ENCODE measurements around the gene TRAPPC6A.

- TF ChIP-seq CEBPB (IDR thresholded peaks at IDR 0.05) = no peak
- no peak for TF ChIP-seq EP300 (IDR thresholded peaks at IDR 0.05; ENCODE audit: borderline replicate concordance)
- no peak for TF ChIP-seq FOXM1 (IDR thresholded peaks at IDR 0.05; ENCODE audit: borderline replicate concordance, low read depth)
- TF ChIP-seq, protein P1, sequence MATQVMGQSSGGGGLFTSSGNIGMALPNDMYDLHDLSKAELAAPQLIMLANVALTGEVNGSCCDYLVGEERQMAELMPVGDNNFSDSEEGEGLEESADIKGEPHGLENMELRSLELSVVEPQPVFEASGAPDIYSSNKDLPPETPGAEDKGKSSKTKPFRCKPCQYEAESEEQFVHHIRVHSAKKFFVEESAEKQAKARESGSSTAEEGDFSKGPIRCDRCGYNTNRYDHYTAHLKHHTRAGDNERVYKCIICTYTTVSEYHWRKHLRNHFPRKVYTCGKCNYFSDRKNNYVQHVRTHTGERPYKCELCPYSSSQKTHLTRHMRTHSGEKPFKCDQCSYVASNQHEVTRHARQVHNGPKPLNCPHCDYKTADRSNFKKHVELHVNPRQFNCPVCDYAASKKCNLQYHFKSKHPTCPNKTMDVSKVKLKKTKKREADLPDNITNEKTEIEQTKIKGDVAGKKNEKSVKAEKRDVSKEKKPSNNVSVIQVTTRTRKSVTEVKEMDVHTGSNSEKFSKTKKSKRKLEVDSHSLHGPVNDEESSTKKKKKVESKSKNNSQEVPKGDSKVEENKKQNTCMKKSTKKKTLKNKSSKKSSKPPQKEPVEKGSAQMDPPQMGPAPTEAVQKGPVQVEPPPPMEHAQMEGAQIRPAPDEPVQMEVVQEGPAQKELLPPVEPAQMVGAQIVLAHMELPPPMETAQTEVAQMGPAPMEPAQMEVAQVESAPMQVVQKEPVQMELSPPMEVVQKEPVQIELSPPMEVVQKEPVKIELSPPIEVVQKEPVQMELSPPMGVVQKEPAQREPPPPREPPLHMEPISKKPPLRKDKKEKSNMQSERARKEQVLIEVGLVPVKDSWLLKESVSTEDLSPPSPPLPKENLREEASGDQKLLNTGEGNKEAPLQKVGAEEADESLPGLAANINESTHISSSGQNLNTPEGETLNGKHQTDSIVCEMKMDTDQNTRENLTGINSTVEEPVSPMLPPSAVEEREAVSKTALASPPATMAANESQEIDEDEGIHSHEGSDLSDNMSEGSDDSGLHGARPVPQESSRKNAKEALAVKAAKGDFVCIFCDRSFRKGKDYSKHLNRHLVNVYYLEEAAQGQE (IDR thresholded peaks at IDR 0.05; ENCODE audit: low read depth) = no peak
- no peak for TF ChIP-seq TAF1 (IDR thresholded peaks at IDR 0.05; ENCODE audit: low read depth)
- no peak for TF ChIP-seq EGR1 (IDR thresholded peaks at IDR 0.05)
- TF ChIP-seq YY1 (IDR thresholded peaks at IDR 0.05; ENCODE audit: low read depth) = no peak
- no peak for TF ChIP-seq RAD21 (IDR thresholded peaks at IDR 0.05; ENCODE audit: low read depth)
- TF ChIP-seq MAX (IDR thresholded peaks at IDR 0.05) = no peak
Measured at GRCh38 chr19:45136507-45137178, 41.4 kb downstream of the TRAPPC6A start.
